Mesendoderm (in vitro differentiated cells): ENCODE measurements around the gene ITGA1.
"Not testable (repeated sequence)": the region's sequence is repeated elsewhere in the genome, so short reads cannot be mapped to it uniquely, and the experiment has no call there.

ENCODE experiments used
- DNase-seq: peaks from one replicate; pipeline ENCODE4 v3.0.0; 2013
- H2AK5ac ChIP-seq: 2 replicates; pipeline ENCODE4 v1.6.1; 2013; ENCODE audit warnings: low read length, inconsistent platforms
- H2BK120ac ChIP-seq: 2 replicates; pipeline ENCODE4 v1.6.1; 2013; ENCODE audit warnings: low read depth, mild to moderate bottlenecking, low read length, moderate library complexity, mixed read lengths
- H2BK15ac ChIP-seq: replicated peaks from 2 replicates; pipeline ENCODE4 v1.6.1; 2013; ENCODE audit warnings: low read depth, mild to moderate bottlenecking, moderate library complexity
- H2BK5ac ChIP-seq: 2 replicates; pipeline ENCODE4 v1.6.1; 2013; ENCODE audit warnings: low read length, inconsistent platforms
- H3K18ac ChIP-seq: 2 replicates; pipeline ENCODE4 v1.6.1; 2013; ENCODE audit warnings: mild to moderate bottlenecking, low read length, mixed read lengths
- H3K23ac ChIP-seq: one replicate; pipeline ENCODE4 v1.6.1; 2013; ENCODE audit warnings: low read length
- H3K27ac ChIP-seq: 2 replicates; pipeline ENCODE4 v1.5.1; 2013; ENCODE audit warnings: low read depth, mild to moderate bottlenecking, inconsistent platforms, low read length, moderate library complexity
- H3K27me3 ChIP-seq: 2 replicates; pipeline ENCODE4 v1.6.1; 2013; ENCODE audit warnings: low read length, control low read depth, mild to moderate bottlenecking, inconsistent platforms; ENCODE audit not compliant: insufficient read depth, poor library complexity
- H3K36me3 ChIP-seq: 2 replicates; pipeline ENCODE4 v1.6.1; 2013; ENCODE audit warnings: low read length, inconsistent platforms; ENCODE audit not compliant: control insufficient read depth, insufficient read depth
- H3K4ac ChIP-seq: one replicate; pipeline ENCODE4 v1.6.1; 2013; ENCODE audit warnings: low read depth, mild to moderate bottlenecking, low read length, moderate library complexity
- H3K4me1 ChIP-seq: 2 replicates; pipeline ENCODE4 v1.6.1; 2013; ENCODE audit warnings: low read depth, low read length, inconsistent platforms; ENCODE audit not compliant: control insufficient read depth
- H3K4me2 ChIP-seq: 2 replicates; pipeline ENCODE4 v1.6.1; 2013; ENCODE audit warnings: low read length
- H3K4me3 ChIP-seq: 2 replicates; pipeline ENCODE4 v1.5.1; 2013; ENCODE audit warnings: mild to moderate bottlenecking, low read length
- H3K56ac ChIP-seq: one replicate; pipeline ENCODE4 v1.6.1; 2013; ENCODE audit warnings: low read length
- H3K79me1 ChIP-seq: 2 replicates; pipeline ENCODE4 v1.6.1; 2013; ENCODE audit warnings: low read length, inconsistent platforms
- H3K79me2 ChIP-seq: 2 replicates; pipeline ENCODE4 v1.6.1; 2013; ENCODE audit warnings: mild to moderate bottlenecking, low read length; ENCODE audit not compliant: control insufficient read depth, insufficient read depth
- H3K9ac ChIP-seq: 2 replicates; pipeline ENCODE4 v1.6.1; 2013; ENCODE audit warnings: low read length, inconsistent platforms
- H4K5ac ChIP-seq: one replicate; pipeline ENCODE4 v1.6.1; 2013; ENCODE audit warnings: low read length
- H4K8ac ChIP-seq: one replicate; pipeline ENCODE4 v1.6.1; 2013; ENCODE audit warnings: low read depth, mild to moderate bottlenecking, control low read depth, low read length, moderate library complexity
- WGBS: extraction: QIAGEN DNeasy Blood & Tissue Kit; methylation state at CpG from one replicate; pipeline ENCODE4 v1.1.7; 2013; ENCODE audit warnings: low lambda C conversion rate, missing lambda C conversion rate; ENCODE audit not compliant: insufficient coverage; ENCODE audit errors: extremely low coverage; 5-methylcytosine and 5-hydroxymethylcytosine counted together

The ITGA1 gene

GRCh38 chr5:52840277-52841050 lies 52.7 kb downstream of the ITGA1 start:
- Histone ChIP-seq H3K36me3 (no peaks in the 10 kb centered on the region), H3K23ac (no peak overlapping the region), H3K4me1 (no peaks in the 10 kb centered on the region), H3K4me2 (no peak overlapping the region), H3K79me1 (no peaks in the 10 kb centered on the region), H3K27me3 (no peaks in the 10 kb centered on the region), H2AK5ac (no peak overlapping the region), H3K4ac (no peak overlapping the region), H3K18ac (no peak overlapping the region), H4K5ac (no peak overlapping the region), H3K27ac (no peak overlapping the region), H4K8ac (no peak overlapping the region), H3K9ac (no peak overlapping the region), H2BK120ac (no peak overlapping the region), H3K4me3 (no peak overlapping the region), H2BK5ac (no peak overlapping the region), H3K56ac (no peak overlapping the region), H2BK15ac (no peak overlapping the region), H3K79me2 (no peaks in the 10 kb centered on the region)
- no CpG with 5 or more reads among the region's 8 CpGs for WGBS
- DNase-seq = no peak

GRCh38 chr5:52841114-52841513 lies 53.4 kb downstream of the ITGA1 start:
- no peak overlapping the region for H2BK15ac ChIP-seq
- H3K4me2 ChIP-seq = no peak overlapping the region
- DNase-seq = no peak
- no peaks in the 10 kb centered on the region for H3K27me3 ChIP-seq
- no peak overlapping the region for H2BK120ac ChIP-seq
- no peak overlapping the region for H3K18ac ChIP-seq
- H3K4me3 ChIP-seq = no peak overlapping the region
- no peaks in the 10 kb centered on the region for H3K79me2 ChIP-seq
- no peaks in the 10 kb centered on the region for H3K4me1 ChIP-seq
- no peak overlapping the region for H4K8ac ChIP-seq
- no peak overlapping the region for H3K9ac ChIP-seq
- H3K79me1 ChIP-seq = no peaks in the 10 kb centered on the region
- no peak overlapping the region for H4K5ac ChIP-seq
- H3K4ac ChIP-seq = no peak overlapping the region
- H2BK5ac ChIP-seq = no peak overlapping the region
- H3K36me3 ChIP-seq = no peaks in the 10 kb centered on the region
- H3K23ac ChIP-seq = no peak overlapping the region
- no peak overlapping the region for H3K27ac ChIP-seq
- H3K56ac ChIP-seq = no peak overlapping the region
- H2AK5ac ChIP-seq = no peak overlapping the region

GRCh38 chr5:52842111-52842510 lies 54.4 kb downstream of the ITGA1 start:
- Histone ChIP-seq H2BK15ac (no peak overlapping the region), H3K4ac (no peak overlapping the region), H3K36me3 (no peaks in the 10 kb centered on the region), H3K79me1 (no peaks in the 10 kb centered on the region), H2BK120ac (no peak overlapping the region), H3K23ac (no peak overlapping the region), H4K5ac (no peak overlapping the region), H2AK5ac (no peak overlapping the region), H3K18ac (no peak overlapping the region), H2BK5ac (no peak overlapping the region), H3K4me1 (no peaks in the 10 kb centered on the region), H3K79me2 (no peaks in the 10 kb centered on the region), H3K27ac (no peak overlapping the region), H3K27me3 (no peaks in the 10 kb centered on the region), H3K56ac (no peak overlapping the region), H3K9ac (no peak overlapping the region), H4K8ac (no peak overlapping the region), H3K4me2 (no peak overlapping the region), H3K4me3 (no peak overlapping the region)
- no peak for DNase-seq

GRCh38 chr5:52844885-52845284 lies 57.2 kb downstream of the ITGA1 start:
- Histone ChIP-seq H3K4me3 (no peak overlapping the region), H3K79me1 (no peaks in the 10 kb centered on the region), H4K5ac (no peak overlapping the region), H3K4ac (no peak overlapping the region), H2BK120ac (no peak overlapping the region), H3K23ac (no peak overlapping the region), H3K36me3 (no peaks in the 10 kb centered on the region), H2BK15ac (no peak overlapping the region), H3K4me2 (no peak overlapping the region), H3K27me3 (no peaks in the 10 kb centered on the region), H2BK5ac (no peak overlapping the region), H3K27ac (no peak overlapping the region), H3K4me1 (no peaks in the 10 kb centered on the region), H3K9ac (no peak overlapping the region), H3K18ac (no peak overlapping the region), H3K56ac (no peak overlapping the region), H4K8ac (no peak overlapping the region), H3K79me2 (no peaks in the 10 kb centered on the region), H2AK5ac (no peak overlapping the region)
- DNase-seq = no peak
- WGBS = no CpG with 5 or more reads among the region's 1 CpG

GRCh38 chr5:52846182-52846842 lies 58.6 kb downstream of the ITGA1 start:
- Histone ChIP-seq H3K9ac (no peak overlapping the region), H3K56ac (no peak overlapping the region), H3K23ac (no peak overlapping the region), H3K79me1 (no peaks in the 10 kb centered on the region), H4K8ac (no peak overlapping the region), H3K4me2 (no peak overlapping the region), H3K79me2 (no peaks in the 10 kb centered on the region), H3K27ac (no peak overlapping the region), H2BK15ac (no peak overlapping the region), H4K5ac (no peak overlapping the region), H3K4me3 (no peak overlapping the region), H3K4me1 (no peaks in the 10 kb centered on the region), H2BK120ac (no peak overlapping the region), H3K4ac (no peak overlapping the region), H2BK5ac (no peak overlapping the region), H3K18ac (no peak overlapping the region), H3K36me3 (no peaks in the 10 kb centered on the region), H2AK5ac (no peak overlapping the region), H3K27me3 (no peaks in the 10 kb centered on the region)
- WGBS = no CpG with 5 or more reads among the region's 6 CpGs
- DNase-seq = no peak

DNA sequence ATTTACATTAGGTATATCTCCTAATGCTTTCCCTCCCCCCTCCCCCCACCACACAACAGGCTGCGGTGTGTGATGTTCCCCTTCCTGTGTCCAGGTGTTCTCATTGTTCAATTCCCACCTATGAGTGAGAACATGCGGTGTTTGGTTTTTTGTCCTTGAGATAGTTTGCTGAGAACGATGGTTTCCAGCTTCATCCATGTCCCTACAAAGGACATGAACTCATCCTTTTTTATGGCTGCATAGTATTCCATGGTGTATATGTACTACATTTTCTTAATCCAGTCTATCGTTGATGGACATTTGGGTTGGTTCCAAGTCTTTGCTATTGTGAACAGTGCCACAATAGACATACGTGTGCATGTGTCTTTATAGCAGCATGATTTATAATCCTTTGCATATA lies 61.0 kb downstream of the ITGA1 start:
- H3K27me3 ChIP-seq, H3K4me3 ChIP-seq, H2BK120ac ChIP-seq, H2BK15ac ChIP-seq, H3K9ac ChIP-seq, H4K8ac ChIP-seq, H2BK5ac ChIP-seq, H3K79me1 ChIP-seq, H3K4me2 ChIP-seq, H3K23ac ChIP-seq, H3K79me2 ChIP-seq, DNase-seq, H3K56ac ChIP-seq, H4K5ac ChIP-seq, H3K36me3 ChIP-seq, H3K4ac ChIP-seq, H3K18ac ChIP-seq, H3K4me1 ChIP-seq, H3K27ac ChIP-seq, H2AK5ac ChIP-seq: not testable (repeated sequence)
- WGBS = no CpG with 5 or more reads among the region's 5 CpGs
